ENCODE data around the gene AGO3.

The AGO3 gene

GRCh38 chr1:36051821-36052220 lies 120.9 kb downstream of the AGO3 start:
- ChIA-PET POLR2A (no interaction called here), CTCF (no interaction called here)
- DNase-seq (ENCODE audit: extremely low spot score): no peak
- TF ChIP-seq PKNOX1 (IDR thresholded peaks at IDR 0.05) (no peak), NFRKB (IDR thresholded peaks at IDR 0.05) (no peak), FOXA1 (IDR thresholded peaks at IDR 0.05) (no peak), HDGF (IDR thresholded peaks at IDR 0.05; ENCODE audit: borderline replicate concordance) (no peak), ELF4 (IDR thresholded peaks at IDR 0.05) (no peak), ARNT (IDR thresholded peaks at IDR 0.05) (no peak), TARDBP (IDR thresholded peaks at IDR 0.05) (no peak), CTBP1 (IDR thresholded peaks at IDR 0.05; ENCODE audit: borderline replicate concordance) (no peak), SUZ12 (IDR thresholded peaks at IDR 0.05) (no peak), FOXK2 (IDR thresholded peaks at IDR 0.05) (no peak), BHLHE40 (IDR thresholded peaks at IDR 0.05; ENCODE audit: borderline replicate concordance) (no peak)

GRCh38 chr1:36053978-36054377 lies 123.1 kb downstream of the AGO3 start:
- ChIA-PET POLR2A (no interaction called here), CTCF (interaction anchor here (1.7 kb wide), 1 partner anchor 33 kb away, joined by 4 read pairs; no protein-coding TSS in a partner anchor)
- no peak for TF ChIP-seq SUZ12 (IDR thresholded peaks at IDR 0.05)
- TF ChIP-seq LEF1 (IDR thresholded peaks at IDR 0.05; ENCODE audit: borderline replicate concordance): no peak
- TF ChIP-seq TARDBP (IDR thresholded peaks at IDR 0.05): no peak
- no peak for TF ChIP-seq NFRKB (IDR thresholded peaks at IDR 0.05)
- TF ChIP-seq SP1 (IDR thresholded peaks at IDR 0.05): no peak
- TF ChIP-seq ARNT (IDR thresholded peaks at IDR 0.05): no peak
- TF ChIP-seq FOXM1 (IDR thresholded peaks at IDR 0.05; ENCODE audit: borderline replicate concordance): no peak
- TF ChIP-seq FOXA1 (IDR thresholded peaks at IDR 0.05): no peak
- no peak for DNase-seq (ENCODE audit: extremely low spot score)

GRCh38 chr1:36055706-36056105 lies 124.8 kb downstream of the AGO3 start:
- ChIA-PET POLR2A (no interaction called here), CTCF (interaction anchor here (1.7 kb wide), 1 partner anchor 31 kb away, joined by 4 read pairs; no protein-coding TSS in a partner anchor)
- TF ChIP-seq L3MBTL2 (conservative IDR thresholded peaks at IDR 0.05) (no peak), BHLHE40 (IDR thresholded peaks at IDR 0.05; ENCODE audit: borderline replicate concordance) (no peak), FOXK2 (IDR thresholded peaks at IDR 0.05) (no peak), TARDBP (IDR thresholded peaks at IDR 0.05) (no peak), SP1 (IDR thresholded peaks at IDR 0.05) (no peak)
- no peak for DNase-seq (ENCODE audit: extremely low spot score)

GRCh38 chr1:36062315-36062714 lies 131.4 kb downstream of the AGO3 start:
- no peak for TF ChIP-seq ZNF384 (IDR thresholded peaks at IDR 0.05)
- CTCF ChIA-PET: no interaction called here

GRCh38 chr1:36067871-36068270 lies 137.0 kb downstream of the AGO3 start:
- ChIA-PET CTCF (no interaction called here), POLR2A (no interaction called here)
- TF ChIP-seq HDGF (IDR thresholded peaks at IDR 0.05; ENCODE audit: borderline replicate concordance) (no peak), LEF1 (IDR thresholded peaks at IDR 0.05; ENCODE audit: borderline replicate concordance) (no peak), TARDBP (IDR thresholded peaks at IDR 0.05) (no peak), CTBP1 (IDR thresholded peaks at IDR 0.05; ENCODE audit: borderline replicate concordance) (no peak), ARNT (IDR thresholded peaks at IDR 0.05) (no peak), NFRKB (IDR thresholded peaks at IDR 0.05) (no peak), FOXA1 (IDR thresholded peaks at IDR 0.05) (no peak), ZNF384 (IDR thresholded peaks at IDR 0.05) (no peak)
- no peak for DNase-seq (ENCODE audit: extremely low spot score)

More at GRCh38 chr1:36062315-36062714, 131.4 kb downstream of the AGO3 start:
- POLR2A ChIA-PET: no interaction called here
- DNase-seq (ENCODE audit: extremely low spot score): no peak

GRCh38 chr1:36068866-36069265 lies 138.0 kb downstream of the AGO3 start:
- ChIA-PET POLR2A (no interaction called here), CTCF (no interaction called here)
- no peak for TF ChIP-seq CTBP1 (IDR thresholded peaks at IDR 0.05; ENCODE audit: borderline replicate concordance)
- no peak for DNase-seq (ENCODE audit: extremely low spot score)

- ChIA-PET CTCF (no interaction called here), POLR2A (no interaction called here)
- TF ChIP-seq FOXM1 (IDR thresholded peaks at IDR 0.05; ENCODE audit: borderline replicate concordance) (no peak), ARNT (IDR thresholded peaks at IDR 0.05) (no peak), SP1 (IDR thresholded peaks at IDR 0.05) (no peak), PKNOX1 (IDR thresholded peaks at IDR 0.05) (no peak), ZNF384 (IDR thresholded peaks at IDR 0.05) (no peak), HDGF (IDR thresholded peaks at IDR 0.05; ENCODE audit: borderline replicate concordance) (no peak), LEF1 (IDR thresholded peaks at IDR 0.05; ENCODE audit: borderline replicate concordance) (no peak), TARDBP (IDR thresholded peaks at IDR 0.05) (no peak), BHLHE40 (IDR thresholded peaks at IDR 0.05; ENCODE audit: borderline replicate concordance) (no peak), ELF4 (IDR thresholded peaks at IDR 0.05) (no peak), SUZ12 (IDR thresholded peaks at IDR 0.05) (no peak), NFRKB (IDR thresholded peaks at IDR 0.05) (no peak), FOXK2 (IDR thresholded peaks at IDR 0.05) (no peak), CTBP1 (IDR thresholded peaks at IDR 0.05; ENCODE audit: borderline replicate concordance) (no peak), FOXA1 (IDR thresholded peaks at IDR 0.05) (no peak), L3MBTL2 (conservative IDR thresholded peaks at IDR 0.05) (no peak)
- DNase-seq (ENCODE audit: extremely low spot score): no peak
Measured at GRCh38 chr1:36070349-36070748, 139.4 kb downstream of the AGO3 start.

GRCh38 chr1:36076979-36077573 lies 146.2 kb downstream of the AGO3 start:
- ChIA-PET POLR2A (no interaction called here), CTCF (no interaction called here)
- TF ChIP-seq LEF1 (IDR thresholded peaks at IDR 0.05; ENCODE audit: borderline replicate concordance): no peak
- no peak for TF ChIP-seq TARDBP (IDR thresholded peaks at IDR 0.05)
- TF ChIP-seq L3MBTL2 (conservative IDR thresholded peaks at IDR 0.05): no peak
- no peak for TF ChIP-seq HDGF (IDR thresholded peaks at IDR 0.05; ENCODE audit: borderline replicate concordance)
- TF ChIP-seq BHLHE40 (IDR thresholded peaks at IDR 0.05; ENCODE audit: borderline replicate concordance): no peak
- TF ChIP-seq FOXA1 (IDR thresholded peaks at IDR 0.05): no peak
- no peak for TF ChIP-seq PKNOX1 (IDR thresholded peaks at IDR 0.05)
- no peak for TF ChIP-seq ZNF384 (IDR thresholded peaks at IDR 0.05)
- TF ChIP-seq FOXM1 (IDR thresholded peaks at IDR 0.05; ENCODE audit: borderline replicate concordance): no peak
- TF ChIP-seq NFRKB (IDR thresholded peaks at IDR 0.05): no peak
- no peak for TF ChIP-seq ARNT (IDR thresholded peaks at IDR 0.05)
- no peak for DNase-seq (ENCODE audit: extremely low spot score)
